GM13976 (cell line): ENCODE results near the gene RAPGEF2.
"Not testable (repeated sequence)": the region's sequence is repeated elsewhere in the genome, so short reads cannot be mapped to it uniquely, and the experiment has no call there.

Experiments
- DNase-seq: peaks from one replicate; pipeline ENCODE4 v3.0.0; 2012; ENCODE audit warnings: low spot score
- CTCF ChIP-seq: IDR thresholded peaks from 2 replicates; pipeline ENCODE4 v1.5.1; 2012; ENCODE audit warnings: borderline replicate concordance, mild to moderate bottlenecking; ENCODE audit not compliant: insufficient read depth; ENCODE audit errors: extremely low read depth, missing control alignments, control extremely low read depth
- in situ Hi-C: fragments of 300-500 bp; cut with MboI; formaldehyde crosslinking; loops from one replicate; pipeline ENCODE4 v1.12.0; 2022; ENCODE audit warnings: low sequenced_read_pairs, mixed read lengths, inconsistent platforms; ENCODE audit not compliant: unreplicated experiment

The RAPGEF2 gene

DNA sequence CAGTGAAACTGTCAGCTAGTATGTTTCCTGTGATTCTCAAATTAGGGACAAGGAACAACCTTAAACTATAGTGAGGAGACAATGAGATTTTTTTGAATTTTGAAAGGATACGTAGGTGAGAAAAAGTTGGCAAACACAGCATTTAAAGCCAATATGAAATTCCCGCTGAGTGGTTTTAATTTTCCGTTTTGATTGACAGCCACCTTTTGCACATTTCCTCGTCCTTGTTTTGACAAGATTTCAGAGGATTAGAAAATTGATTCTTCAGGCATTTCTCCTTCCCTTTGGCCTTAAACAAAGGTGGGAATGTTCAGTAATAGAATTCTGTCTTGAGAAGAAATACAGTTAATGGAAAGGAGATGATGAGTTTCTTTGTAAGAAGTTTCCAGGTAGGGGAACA is 52.2 kb downstream of the RAPGEF2 start:
- no peak for DNase-seq
- TF ChIP-seq CTCF, result no peak
- in situ Hi-C loops, result no loop called here

GRCh38 chr4:159158083-159158617 is 55.3 kb downstream of the RAPGEF2 start:
- in situ Hi-C loops, result no loop called here
- no peak for TF ChIP-seq CTCF
- no peak for DNase-seq

GRCh38 chr4:159158985-159159384 is 56.1 kb downstream of the RAPGEF2 start:
- TF ChIP-seq CTCF, result no peak
- no peak for DNase-seq
- in situ Hi-C loops, result no loop called here

- TF ChIP-seq CTCF, result no peak
- no peak for DNase-seq
- in situ Hi-C loops, result no loop called here
These were observed 56.7 kb downstream of the RAPGEF2 start for GRCh38 chr4:159159611-159160010.

GRCh38 chr4:159160242-159160641 is 57.4 kb downstream of the RAPGEF2 start:
- DNase-seq, result no peak
- in situ Hi-C loops, result no loop called here
- no peak for TF ChIP-seq CTCF

- DNase-seq, in situ Hi-C loops: not testable (repeated sequence)
These were observed 58.6 kb downstream of the RAPGEF2 start for GRCh38 chr4:159161436-159161835.

- in situ Hi-C loops, result no loop called here
- TF ChIP-seq CTCF, result no peak
- no peak for DNase-seq
These were observed 59.7 kb downstream of the RAPGEF2 start for GRCh38 chr4:159162576-159162975.
